Neural crest cell (in vitro differentiated cells): ENCODE measurements around the gene SMPD2. TPM values are rescaled to one million over a fixed set of nuclear protein-coding genes. Genes with fewer than 3 reads are reported as not detected.
"Not testable (repeated sequence)": the region's sequence is repeated elsewhere in the genome, so short reads cannot be mapped to it uniquely, and the experiment has no call there.

Source experiments
- DNase-seq: peaks from one replicate; pipeline ENCODE4 v3.0.0; 2021; ENCODE audit warnings: low read depth, mixed read lengths, low spot score
- H3K27ac Mint-ChIP-seq: one replicate; pipeline ENCODE4 v1.8.0; 2021; ENCODE audit warnings: mild to moderate bottlenecking, mixed read lengths; ENCODE audit not compliant: unreplicated experiment
- H3K27me3 Mint-ChIP-seq: 2 replicates; pipeline ENCODE4 v1.8.0; 2021; ENCODE audit warnings: low read depth, mild to moderate bottlenecking, mixed read lengths
- H3K36me3 Mint-ChIP-seq: 2 replicates; pipeline ENCODE4 v1.8.0; 2021; ENCODE audit warnings: low read depth, mild to moderate bottlenecking, mixed read lengths
- H3K4me1 Mint-ChIP-seq: 2 replicates; pipeline ENCODE4 v1.8.0; 2021; ENCODE audit warnings: mixed read lengths
- H3K4me3 Mint-ChIP-seq: one replicate; pipeline ENCODE4 v1.8.0; 2021; ENCODE audit warnings: mild to moderate bottlenecking, mixed read lengths
- H3K9me3 Mint-ChIP-seq: 2 replicates; pipeline ENCODE4 v1.8.0; 2021; ENCODE audit warnings: mixed read lengths
- total RNA-seq: library from RNA; stranded (reverse); gene quantifications from 2 replicates; pipeline ENCODE4 v1.2.1, GENCODE V29; 2021
- TF ChIP-seq, protein P1 (sequence below): fragments of 200-600 bp; sonication (generic); conservative IDR thresholded peaks from 2 replicates; pipeline ENCODE4 v1.5.0; 2021; ENCODE audit warnings: antibody characterized with exemption, mild to moderate bottlenecking

Gene SMPD2
- total RNA-seq, 1 donor from 2014 or later, result 9.7 TPM

DNA sequence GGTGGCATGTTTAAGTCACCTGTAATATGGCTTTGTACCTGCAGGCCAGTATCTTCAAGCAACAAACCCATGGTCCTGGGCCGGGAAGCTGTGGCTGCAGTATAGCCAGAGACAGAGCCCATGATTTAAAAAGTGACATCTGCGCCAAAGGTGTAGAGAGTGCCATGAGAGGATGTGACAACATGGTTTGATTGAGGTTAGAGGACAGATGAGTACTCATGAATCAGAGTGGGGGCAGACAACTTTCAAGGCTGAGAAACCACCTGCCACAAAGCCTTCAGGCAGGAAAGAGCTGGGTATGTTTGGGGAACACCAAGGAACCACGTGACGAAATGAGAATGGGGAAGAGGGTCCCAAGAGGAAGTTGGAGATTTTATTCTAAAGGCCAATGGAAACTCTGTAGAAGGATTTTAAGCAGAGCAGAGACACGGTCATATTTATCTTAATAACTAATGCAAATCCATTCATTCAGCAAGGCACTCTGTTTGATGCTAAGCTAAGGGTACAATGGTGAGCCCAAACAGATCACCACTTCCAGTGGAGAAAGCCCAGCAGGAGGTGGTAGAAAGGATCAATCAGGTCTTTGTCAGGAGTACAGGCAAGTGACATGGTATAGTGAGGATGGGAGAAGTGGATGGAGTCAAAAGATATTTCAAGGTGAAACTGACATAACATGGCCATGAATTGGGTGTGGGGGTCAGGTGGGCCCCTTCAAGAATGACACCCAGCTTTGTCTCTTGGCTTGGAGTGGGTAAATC lies 18.4 kb downstream of the SMPD2 start:
- Mint-ChIP-seq H3K4me1 (peaks cover 29% of the 10 kb centered on the region), H3K36me3 (peaks cover 15% of the 10 kb centered on the region), H3K9me3 (no peaks in the 10 kb centered on the region), H3K27me3 (peaks cover 2% of the 10 kb centered on the region), H3K27ac (no peak overlapping the region), H3K4me3 (peak overlapping the region; percentile 14)
- TF ChIP-seq, protein P1, sequence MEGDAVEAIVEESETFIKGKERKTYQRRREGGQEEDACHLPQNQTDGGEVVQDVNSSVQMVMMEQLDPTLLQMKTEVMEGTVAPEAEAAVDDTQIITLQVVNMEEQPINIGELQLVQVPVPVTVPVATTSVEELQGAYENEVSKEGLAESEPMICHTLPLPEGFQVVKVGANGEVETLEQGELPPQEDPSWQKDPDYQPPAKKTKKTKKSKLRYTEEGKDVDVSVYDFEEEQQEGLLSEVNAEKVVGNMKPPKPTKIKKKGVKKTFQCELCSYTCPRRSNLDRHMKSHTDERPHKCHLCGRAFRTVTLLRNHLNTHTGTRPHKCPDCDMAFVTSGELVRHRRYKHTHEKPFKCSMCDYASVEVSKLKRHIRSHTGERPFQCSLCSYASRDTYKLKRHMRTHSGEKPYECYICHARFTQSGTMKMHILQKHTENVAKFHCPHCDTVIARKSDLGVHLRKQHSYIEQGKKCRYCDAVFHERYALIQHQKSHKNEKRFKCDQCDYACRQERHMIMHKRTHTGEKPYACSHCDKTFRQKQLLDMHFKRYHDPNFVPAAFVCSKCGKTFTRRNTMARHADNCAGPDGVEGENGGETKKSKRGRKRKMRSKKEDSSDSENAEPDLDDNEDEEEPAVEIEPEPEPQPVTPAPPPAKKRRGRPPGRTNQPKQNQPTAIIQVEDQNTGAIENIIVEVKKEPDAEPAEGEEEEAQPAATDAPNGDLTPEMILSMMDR, result no peak
- no peak for DNase-seq

GRCh38 chr6:109460161-109460829 lies 19.8 kb downstream of the SMPD2 start:
- Mint-ChIP-seq H3K27me3 (peaks cover 2% of the 10 kb centered on the region), H3K9me3 (no peaks in the 10 kb centered on the region), H3K4me1 (peaks cover 22% of the 10 kb centered on the region), H3K4me3 (no peak overlapping the region), H3K36me3 (peaks cover 15% of the 10 kb centered on the region), H3K27ac (peak overlapping the region; percentile 20)
- no peak for DNase-seq
- TF ChIP-seq, protein P1, result no peak

- not testable (repeated sequence) for H3K4me3 Mint-ChIP-seq, H3K27ac Mint-ChIP-seq, H3K9me3 Mint-ChIP-seq, H3K27me3 Mint-ChIP-seq, DNase-seq
- Mint-ChIP-seq H3K36me3 (peaks cover 15% of the 10 kb centered on the region), H3K4me1 (peaks cover 20% of the 10 kb centered on the region)
Observed at GRCh38 chr6:109461205-109461604, 20.7 kb downstream of the SMPD2 start.

DNA sequence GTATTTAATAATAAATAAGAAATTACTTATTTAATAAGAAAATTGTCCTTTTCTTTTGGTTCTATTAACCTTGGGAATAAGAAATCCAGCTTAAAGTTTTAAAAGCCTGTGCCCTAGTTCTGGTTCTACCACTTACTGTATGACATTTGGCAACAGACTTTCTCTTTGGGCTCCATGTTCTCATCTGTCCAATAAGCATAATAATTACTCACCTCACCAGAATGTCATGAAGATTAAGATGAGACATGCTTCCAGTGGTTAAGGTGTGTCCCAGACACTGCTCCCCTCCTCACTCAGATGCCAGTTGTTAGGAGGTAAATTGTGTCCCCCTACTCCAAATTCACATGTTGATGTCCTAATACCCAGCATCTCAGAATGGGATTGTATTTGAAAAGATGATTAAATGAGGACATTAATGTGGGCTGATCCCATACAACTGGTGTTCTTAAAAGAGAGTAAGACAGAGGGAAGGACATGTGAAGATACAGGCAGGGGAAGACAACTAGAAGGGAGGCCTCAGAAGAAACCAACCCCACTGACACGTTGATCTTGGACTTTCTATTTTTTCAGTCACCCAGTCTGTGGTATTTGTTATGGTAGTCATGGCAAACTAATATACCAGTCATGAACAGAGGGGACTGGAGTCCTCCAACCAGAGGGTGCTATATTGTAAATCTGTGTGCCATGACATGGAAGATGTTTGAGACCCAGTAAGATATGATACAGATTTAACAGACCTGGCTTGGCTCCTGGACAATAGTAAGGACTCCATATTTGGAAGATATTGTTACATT lies 21.4 kb downstream of the SMPD2 start:
- Mint-ChIP-seq H3K27ac (no peak overlapping the region), H3K36me3 (peaks cover 15% of the 10 kb centered on the region), H3K4me1 (peaks cover 13% of the 10 kb centered on the region), H3K9me3 (no peaks in the 10 kb centered on the region), H3K27me3 (peaks cover 2% of the 10 kb centered on the region), H3K4me3 (no peak overlapping the region)
- TF ChIP-seq, protein P1, result no peak
- no peak for DNase-seq

DNA sequence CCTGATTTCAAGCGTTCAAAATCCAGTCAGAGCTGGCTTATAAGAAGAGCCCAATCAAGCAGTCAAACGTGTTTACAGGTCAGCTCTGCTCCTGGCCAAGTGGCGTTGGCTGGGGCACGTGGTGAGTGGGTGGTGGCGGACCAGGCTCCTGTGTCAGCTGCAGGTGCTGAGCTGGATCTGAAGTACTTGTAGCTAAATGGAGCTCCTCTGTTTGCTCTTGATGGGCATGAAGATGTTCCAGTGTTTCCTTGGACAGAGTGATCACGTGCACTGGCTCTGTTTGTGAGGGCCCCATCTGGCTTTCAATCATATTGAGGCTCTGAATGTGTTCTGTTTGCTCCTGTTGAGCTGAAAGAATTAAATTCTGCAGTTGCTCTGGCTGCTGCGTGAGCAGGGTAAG lies 25.2 kb downstream of the SMPD2 start:
- TF ChIP-seq, protein P1, result no peak
- H3K4me1 Mint-ChIP-seq, result no peaks in the 10 kb centered on the region
- H3K27me3 Mint-ChIP-seq, result no peaks in the 10 kb centered on the region
- H3K27ac Mint-ChIP-seq, result no peak overlapping the region
- H3K4me3 Mint-ChIP-seq, result no peak overlapping the region
- DNase-seq, result no peak
- no peaks in the 10 kb centered on the region for H3K9me3 Mint-ChIP-seq
- H3K36me3 Mint-ChIP-seq, result peaks cover 24% of the 10 kb centered on the region
